Adrenal gland (tissue), 5 donors: ENCODE measurements around the gene SERTAD1.

Experiments
- CTCF ChIP-seq, 6 experiments: fragments of 450-650 bp in 4 of 6; fragments of 200-600 bp in 2 of 6; sonication (generic) in 1 of 6; IDR thresholded peaks; 1 replicate in 5 of 6; 2 replicates in 1 of 6; pipeline versions ENCODE4 v1.5.1 to v1.8.0; 2016 to 2021; ENCODE audit warnings: antibody characterized with exemption in 6 of 6, mild to moderate bottlenecking in 2 of 6, moderate library complexity in 1 of 6
- POLR2A ChIP-seq, 2 donors: fragments of 450-650 bp; IDR thresholded peaks; one replicate each; pipeline ENCODE4 v1.6.1; 2017; ENCODE audit warnings: antibody characterized with exemption in 2 of 2, mild to moderate bottlenecking in 2 of 2, moderate library complexity in 1 of 2
- donor health status: DM: no; HTN: no; CAD: no.

GRCh38 chr19:40416918-40417642, 8.7 kb downstream of the SERTAD1 start:
- TF ChIP-seq CTCF (IDR thresholded peaks at IDR 0.05) (no peak), POLR2A (IDR thresholded peaks at IDR 0.05) (no peak)
